IPS-NIHi7 (cell line): Measurements from ENCODE around the gene BIVM.

ENCODE experiments used
- DNase-seq: peaks from one replicate; pipeline ENCODE4 v3.0.0; 2012; ENCODE audit warnings: mixed read lengths; ENCODE audit errors: extremely low spot score

Gene BIVM

GRCh38 chr13:102788683-102789082 is 10.2 kb upstream of the BIVM start:
- DNase-seq = no peak

- no peak for DNase-seq
Measured at GRCh38 chr13:102792396-102792795, 6.5 kb upstream of the BIVM start.

GRCh38 chr13:102793611-102794355 is 5.1 kb upstream of the BIVM start:
- peak; percentile 12 for DNase-seq

GRCh38 chr13:102799426-102800144 is 666 bp downstream of the BIVM start:
- peak; percentile 12 for DNase-seq

- DNase-seq = peak; percentile 88
Measured at GRCh38 chr13:102800145-102801041, 1.5 kb downstream of the BIVM start.

- DNase-seq = no peak
Measured at GRCh38 chr13:102805680-102806079, 6.8 kb downstream of the BIVM start.

GRCh38 chr13:102807699-102808098 is 8.8 kb downstream of the BIVM start:
- DNase-seq = no peak

GRCh38 chr13:102812611-102813287 is 13.8 kb downstream of the BIVM start:
- peak; percentile 27 for DNase-seq

GRCh38 chr13:102814025-102814607 is 15.2 kb downstream of the BIVM start:
- DNase-seq = no peak

GRCh38 chr13:102814793-102815192 is 15.9 kb downstream of the BIVM start:
- no peak for DNase-seq

GRCh38 chr13:102815788-102816187 is 16.9 kb downstream of the BIVM start:
- DNase-seq = no peak

- no peak for DNase-seq
Measured at GRCh38 chr13:102816708-102817107, 17.8 kb downstream of the BIVM start.

GRCh38 chr13:102817241-102817640 is 18.3 kb downstream of the BIVM start:
- DNase-seq = no peak

- DNase-seq = no peak
Measured at GRCh38 chr13:102817907-102818306, 19.0 kb downstream of the BIVM start.

- peak; percentile 11 for DNase-seq
Measured at GRCh38 chr13:102825400-102825799, 26.5 kb downstream of the BIVM start.

GRCh38 chr13:102825921-102826706 is 27.2 kb downstream of the BIVM start:
- DNase-seq = peak; percentile 13

- no peak for DNase-seq
Measured at GRCh38 chr13:102830646-102831045, 31.7 kb downstream of the BIVM start.

GRCh38 chr13:102836471-102836870 is 37.6 kb downstream of the BIVM start:
- no peak for DNase-seq

GRCh38 chr13:102838273-102838672 is 39.4 kb downstream of the BIVM start:
- no peak for DNase-seq

- no peak for DNase-seq
Measured at GRCh38 chr13:102838982-102839381, 40.1 kb downstream of the BIVM start.
